ENCODE measurements around the gene SCTR.

The SCTR gene

GRCh38 chr2:119425620-119426395 is 98.5 kb downstream of the SCTR start:
- H3K36me3 ChIP-seq (replicated peaks; ENCODE audit: insufficient read depth, low read length): no peaks in the 10 kb centered on the region
- H3K4me3 ChIP-seq (ENCODE audit: low read length): no peak overlapping the region
- no peaks in the 10 kb centered on the region for H3K9me3 ChIP-seq (replicated peaks; ENCODE audit: insufficient read depth, low read length)
- peaks cover 17% of the 10 kb centered on the region for H3K4me1 ChIP-seq (ENCODE audit: low read length)
- no peak overlapping the region for H3K4me2 ChIP-seq (ENCODE audit: low read depth, low read length)
- H3F3A ChIP-seq (ENCODE audit: insufficient read depth, low read length): peaks cover 15% of the 10 kb centered on the region; the same call in 1 of the 2 replicates
- H3K27ac ChIP-seq (ENCODE audit: low read length): no peak overlapping the region
- no peak for DNase-seq
- no peaks in the 10 kb centered on the region for H3K27me3 ChIP-seq (replicated peaks; ENCODE audit: insufficient read depth, low read length)
- H4K20me1 ChIP-seq (ENCODE audit: insufficient read depth, low read length): no peaks in the 10 kb centered on the region
- no peaks in the 10 kb centered on the region for H3K79me2 ChIP-seq (ENCODE audit: low read length)
- no peak overlapping the region for H3K9ac ChIP-seq (ENCODE audit: low read length)
- TF ChIP-seq EZH2phosphoT487 (IDR thresholded peaks at IDR 0.05; ENCODE audit: low read length): no peak
- no peak for TF ChIP-seq EZH2 (optimal IDR thresholded peaks at IDR 0.05; ENCODE audit: low read depth, low read length)
- no peak for TF ChIP-seq CTCF (IDR thresholded peaks at IDR 0.05; ENCODE audit: low read length)
- H3K9me2 ChIP-seq (replicated peaks; ENCODE audit: insufficient read depth, low read length): no peaks in the 10 kb centered on the region
- H2AFZ ChIP-seq (ENCODE audit: low read length): no peak overlapping the region

- no peaks in the 10 kb centered on the region for H3K9me3 ChIP-seq (replicated peaks; ENCODE audit: insufficient read depth, low read length)
- no peaks in the 10 kb centered on the region for H3K79me2 ChIP-seq (ENCODE audit: low read length)
- H3K4me3 ChIP-seq (ENCODE audit: low read length): no peak overlapping the region
- no peaks in the 10 kb centered on the region for H3K27me3 ChIP-seq (replicated peaks; ENCODE audit: insufficient read depth, low read length)
- no peak overlapping the region for H3K4me2 ChIP-seq (ENCODE audit: low read depth, low read length)
- no peak for DNase-seq
- peaks cover 11% of the 10 kb centered on the region for H3K4me1 ChIP-seq (ENCODE audit: low read length)
- TF ChIP-seq CTCF (IDR thresholded peaks at IDR 0.05; ENCODE audit: low read length) (no peak), EZH2phosphoT487 (IDR thresholded peaks at IDR 0.05; ENCODE audit: low read length) (no peak), EZH2 (optimal IDR thresholded peaks at IDR 0.05; ENCODE audit: low read depth, low read length) (no peak)
- no peak overlapping the region for H2AFZ ChIP-seq (ENCODE audit: low read length)
- no peak overlapping the region for H3K27ac ChIP-seq (ENCODE audit: low read length)
- no peak overlapping the region for H3K9ac ChIP-seq (ENCODE audit: low read length)
- H3K36me3 ChIP-seq (replicated peaks; ENCODE audit: insufficient read depth, low read length): no peaks in the 10 kb centered on the region
- no peaks in the 10 kb centered on the region for H3K9me2 ChIP-seq (replicated peaks; ENCODE audit: insufficient read depth, low read length)
- H3F3A ChIP-seq (ENCODE audit: insufficient read depth, low read length): peaks cover 8% of the 10 kb centered on the region; the same call in 1 of the 2 replicates
- no peaks in the 10 kb centered on the region for H4K20me1 ChIP-seq (ENCODE audit: insufficient read depth, low read length)
Measured at GRCh38 chr2:119425119-119425405, 99.2 kb downstream of the SCTR start.

GRCh38 chr2:119424284-119425118 is 99.8 kb downstream of the SCTR start:
- no peaks in the 10 kb centered on the region for H4K20me1 ChIP-seq (ENCODE audit: insufficient read depth, low read length)
- no peak overlapping the region for H3K4me3 ChIP-seq (ENCODE audit: low read length)
- no peaks in the 10 kb centered on the region for H3K79me2 ChIP-seq (ENCODE audit: low read length)
- peaks cover 6% of the 10 kb centered on the region for H3K4me1 ChIP-seq (ENCODE audit: low read length)
- H3K4me2 ChIP-seq (ENCODE audit: low read depth, low read length): no peak overlapping the region
- H3K9me3 ChIP-seq (replicated peaks; ENCODE audit: insufficient read depth, low read length): no peaks in the 10 kb centered on the region
- H3F3A ChIP-seq (ENCODE audit: insufficient read depth, low read length): 0 out of 2 replicates have a peak, but pooled peaks cover 4% of the 10 kb centered on the region
- no peaks in the 10 kb centered on the region for H3K36me3 ChIP-seq (replicated peaks; ENCODE audit: insufficient read depth, low read length)
- no peak overlapping the region for H3K27ac ChIP-seq (ENCODE audit: low read length)
- DNase-seq: no peak
- H2AFZ ChIP-seq (ENCODE audit: low read length): no peak overlapping the region
- TF ChIP-seq EZH2phosphoT487 (IDR thresholded peaks at IDR 0.05; ENCODE audit: low read length) (no peak), EZH2 (optimal IDR thresholded peaks at IDR 0.05; ENCODE audit: low read depth, low read length) (no peak), CTCF (IDR thresholded peaks at IDR 0.05; ENCODE audit: low read length) (no peak)
- H3K9me2 ChIP-seq (replicated peaks; ENCODE audit: insufficient read depth, low read length): no peaks in the 10 kb centered on the region
- no peaks in the 10 kb centered on the region for H3K27me3 ChIP-seq (replicated peaks; ENCODE audit: insufficient read depth, low read length)
- H3K9ac ChIP-seq (ENCODE audit: low read length): no peak overlapping the region
